Head of caudate nucleus (tissue), 42 donors: ENCODE measurements around the gene KIF3B.
A peak's percentile ranks its signal among the peaks of the same experiment; 100 is the strongest.
"Not testable (repeated sequence)": the region's sequence is repeated elsewhere in the genome, so short reads cannot be mapped to it uniquely, and the experiment has no call there.

ENCODE experiments used
- DNase-seq, 42 donors: peaks; one replicate each; pipeline versions ENCODE4 v3.0.0 to v3.0.0-alpha.2; 2020 to 2021; ENCODE audit warnings: mixed read lengths in 7 of 42
- intact Hi-C: fragments of 100-400 bp; cut with DNase I; formaldehyde crosslinking; loops from one replicate; pipeline ENCODE4 v1.15.0; 2022

KIF3B gene

DNA sequence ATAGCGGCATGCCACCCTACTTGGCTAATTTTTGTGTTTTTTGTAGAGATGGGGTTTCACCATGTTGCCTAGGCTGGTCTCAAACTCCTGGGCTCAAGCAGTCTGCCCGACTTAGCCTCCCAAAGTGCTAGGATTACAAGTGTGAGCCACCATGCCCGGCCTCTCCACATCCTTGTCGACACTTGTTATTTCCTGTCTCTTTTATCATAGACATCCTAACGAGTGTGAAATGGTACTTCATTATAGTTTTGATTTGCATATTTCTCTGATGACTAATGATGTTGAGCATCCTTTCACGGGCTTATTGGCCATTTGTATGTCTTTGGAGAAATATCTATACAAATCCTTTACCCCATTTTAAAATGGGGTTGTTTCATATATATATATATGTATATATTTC lies 41.6 kb downstream of the KIF3B start:
- intact Hi-C loops: no loop called here
- DNase-seq: no peak

DNA sequence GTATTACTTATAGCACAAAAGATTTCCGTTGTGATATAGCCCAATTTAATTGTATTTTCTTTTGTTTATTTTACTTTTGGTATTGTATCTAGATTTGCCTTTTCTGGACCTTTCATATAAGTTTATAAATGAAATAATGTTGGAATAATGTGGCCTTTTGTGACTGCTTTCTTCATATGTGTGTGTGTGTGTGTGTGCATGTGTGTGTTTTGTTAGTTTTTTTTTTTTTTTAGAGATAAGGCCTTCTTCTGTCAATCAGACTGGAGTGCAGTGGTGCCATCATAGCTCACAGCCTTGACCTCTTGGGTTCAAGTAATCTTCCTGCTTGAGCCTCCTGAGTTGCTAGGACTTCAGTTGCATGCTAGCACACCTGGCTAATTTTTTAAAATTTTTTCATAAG lies 42.9 kb downstream of the KIF3B start:
- intact Hi-C loops: no loop called here
- no peak for DNase-seq

GRCh38 chr20:32321390-32321789 lies 43.9 kb downstream of the KIF3B start:
- intact Hi-C loops: no loop called here
- no peak for DNase-seq

- DNase-seq, intact Hi-C loops: not testable (repeated sequence)
Measured at GRCh38 chr20:32322260-32322659, 44.8 kb downstream of the KIF3B start.

DNA sequence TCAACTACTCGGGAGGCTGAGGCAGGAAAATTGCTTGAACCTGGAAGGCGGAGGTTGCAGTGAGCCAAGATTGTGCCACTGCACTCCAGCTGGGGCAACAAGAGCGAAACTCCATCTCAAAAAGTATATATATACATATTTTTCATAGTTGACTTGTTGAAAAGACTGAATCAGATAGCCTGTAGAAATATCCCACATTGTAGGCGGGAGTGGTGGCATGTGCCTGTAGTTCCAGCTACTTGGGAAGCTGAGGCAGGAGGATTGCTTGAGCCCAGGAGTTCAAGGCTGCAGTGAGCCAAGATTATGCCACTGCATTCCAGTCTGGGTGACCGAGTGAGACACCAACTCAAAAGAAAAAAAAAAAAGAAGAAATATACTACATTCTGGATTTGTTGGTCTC lies 46.3 kb downstream of the KIF3B start:
- DNase-seq, intact Hi-C loops: not testable (repeated sequence)

GRCh38 chr20:32325706-32326503 lies 48.5 kb downstream of the KIF3B start:
- no peak for DNase-seq
- intact Hi-C loops: no loop called here

- DNase-seq: no peak
- intact Hi-C loops: no loop called here
Measured at GRCh38 chr20:32326504-32326845, 49.0 kb downstream of the KIF3B start.

- no peak for DNase-seq
- intact Hi-C loops: no loop called here
Measured at GRCh38 chr20:32327087-32327681, 49.7 kb downstream of the KIF3B start.

- intact Hi-C loops: no loop called here
- DNase-seq: no peak
Measured at GRCh38 chr20:32329817-32330554, 52.5 kb downstream of the KIF3B start.

- intact Hi-C loops: no loop called here
Measured at GRCh38 chr20:32330555-32330897, 53.1 kb downstream of the KIF3B start.

GRCh38 chr20:32332614-32333013 lies 55.2 kb downstream of the KIF3B start:
- intact Hi-C loops: no loop called here
- no peak for DNase-seq

More at GRCh38 chr20:32330555-32330897, 53.1 kb downstream of the KIF3B start:
- no peak for DNase-seq

DNA sequence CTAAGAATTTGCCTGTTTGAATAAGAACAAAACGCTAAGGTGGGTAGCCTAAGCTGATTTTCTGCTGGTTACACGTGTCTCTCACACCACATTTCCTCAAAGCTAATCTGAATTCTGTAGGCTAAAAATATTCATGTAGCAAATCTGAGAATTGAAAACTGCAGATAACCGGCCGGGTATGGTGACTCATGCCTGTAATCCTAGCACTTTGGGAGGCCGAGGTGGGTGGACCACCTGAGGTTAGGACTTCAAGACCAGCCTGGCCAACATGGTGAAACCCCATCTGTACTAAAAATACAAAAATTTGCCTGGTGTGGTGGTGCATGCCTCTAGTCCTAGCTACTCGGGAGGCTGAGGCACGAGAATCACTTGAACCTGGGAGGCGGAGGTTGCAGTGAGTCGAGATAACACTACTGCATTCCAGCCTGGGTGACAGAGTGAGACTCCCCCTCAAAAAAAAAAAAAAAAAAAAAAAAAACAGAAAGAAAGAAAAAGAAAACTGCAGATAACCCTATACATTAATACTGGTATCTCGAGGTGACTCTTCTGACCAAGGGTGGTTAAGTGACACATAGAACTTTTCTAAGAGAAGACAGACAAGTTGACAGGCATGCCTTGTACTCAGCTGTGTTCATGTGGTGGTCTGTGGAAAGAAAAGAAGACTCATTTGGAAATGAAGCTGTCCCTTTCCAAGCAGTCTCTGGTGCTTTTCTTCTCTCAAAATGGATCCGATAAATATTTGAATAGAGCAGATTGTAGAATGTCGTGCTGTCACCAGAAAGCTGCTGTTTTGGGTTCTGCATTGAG lies 55.9 kb downstream of the KIF3B start:
- intact Hi-C loops: no loop called here
- DNase-seq: peak in 3 of 42 donors; percentile 14 to 48 (median 24)

DNA sequence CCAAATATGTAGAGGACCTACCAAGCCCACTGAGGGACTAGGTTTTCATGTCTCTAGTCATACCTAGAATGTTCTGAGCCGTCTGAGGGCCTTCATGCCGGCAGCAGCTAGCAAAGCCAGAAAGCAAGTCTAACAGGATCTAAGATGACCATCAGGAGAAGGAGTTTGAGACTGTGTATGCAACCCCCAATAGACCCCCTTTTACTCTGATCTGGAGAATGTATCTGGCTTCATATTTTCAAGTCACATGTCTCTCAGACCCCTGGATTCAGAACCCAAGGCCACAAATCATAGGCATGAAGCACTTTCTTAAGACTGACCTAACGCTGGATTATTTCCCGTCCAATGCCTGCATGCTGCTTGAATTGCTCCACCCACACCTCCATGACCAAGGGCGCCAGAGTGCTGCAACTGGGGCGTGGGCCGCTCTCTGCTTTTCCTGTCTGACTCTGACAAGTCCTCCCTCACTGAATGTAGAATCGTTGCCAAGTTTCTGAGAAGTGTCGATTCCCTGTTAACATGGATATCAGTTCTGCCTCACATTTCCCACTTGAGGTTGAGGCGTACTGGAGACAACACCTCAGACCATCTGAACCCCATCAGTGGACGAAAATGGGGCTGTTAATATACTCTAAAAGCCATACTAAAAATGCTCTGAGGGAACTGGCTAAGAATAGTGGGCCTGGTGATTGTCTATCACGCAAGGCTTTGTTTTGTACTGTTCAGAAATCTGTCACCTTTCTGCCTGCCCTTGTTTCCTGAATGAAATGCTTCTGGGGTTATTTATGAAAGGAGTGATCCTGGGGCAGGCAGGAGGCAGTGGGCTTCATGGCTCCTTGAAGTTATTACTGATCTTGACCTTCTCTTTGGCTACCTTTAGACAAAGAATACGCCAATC lies 56.8 kb downstream of the KIF3B start:
- intact Hi-C loops: no loop called here
- peak; percentile 14 to 86 (median 62) for DNase-seq

DNA sequence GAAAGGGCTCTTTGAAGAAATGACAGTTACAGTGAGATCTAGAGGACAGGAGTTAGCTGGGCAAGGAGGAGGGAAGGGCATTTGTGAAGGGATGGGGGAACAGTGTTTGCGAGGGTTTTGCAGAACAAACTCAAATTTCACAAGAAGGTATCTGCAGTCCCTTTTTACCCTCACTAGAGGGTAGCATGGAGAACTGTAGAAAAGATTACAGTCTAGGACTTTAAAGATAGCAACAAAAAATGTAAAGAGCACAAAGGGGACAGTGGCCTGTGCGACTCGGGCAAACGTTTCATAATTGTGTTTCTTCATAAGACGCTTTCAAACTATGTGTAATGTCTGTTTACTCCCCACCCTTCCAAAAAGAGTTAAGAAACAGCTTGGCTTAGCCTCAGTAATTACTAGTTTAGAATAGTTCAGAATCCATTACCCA lies 59.5 kb downstream of the KIF3B start:
- DNase-seq: no peak
- intact Hi-C loops: no loop called here

DNA sequence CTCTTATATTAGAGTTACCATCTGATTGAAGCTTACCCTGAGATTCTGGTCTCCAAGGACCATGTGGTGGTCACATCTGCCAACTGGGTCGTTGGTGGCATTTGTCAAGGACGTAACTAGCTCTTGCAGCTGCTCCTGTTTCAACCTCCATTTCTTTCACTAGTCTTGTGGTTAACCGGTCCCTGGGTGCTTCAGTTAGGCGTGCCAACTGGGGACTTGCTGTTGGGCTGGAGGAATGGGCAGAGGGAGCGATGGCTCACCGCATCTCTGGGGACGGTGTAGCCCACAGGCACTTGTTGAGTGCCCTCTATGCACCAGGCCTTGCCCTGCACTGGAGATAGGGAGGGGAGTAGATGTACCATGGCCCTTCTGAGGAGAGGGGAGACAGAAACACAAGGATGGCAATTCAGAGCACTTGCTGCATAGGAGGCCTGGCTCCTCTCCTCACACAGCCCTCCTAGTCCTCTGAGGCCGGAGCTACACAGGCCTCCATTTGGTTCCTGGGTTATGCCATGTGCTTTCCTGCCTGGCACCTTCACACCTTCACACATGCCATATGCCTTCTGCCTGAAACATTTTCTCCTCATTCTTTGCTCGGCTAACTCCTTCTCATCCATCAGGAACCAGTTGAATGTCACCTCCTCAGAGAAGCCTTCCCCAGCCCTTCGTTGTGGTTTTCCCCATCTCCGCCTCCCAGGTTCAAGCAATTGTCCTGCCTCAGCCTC lies 60.6 kb downstream of the KIF3B start:
- intact Hi-C loops: no loop called here
- DNase-seq: no peak

- no peak for DNase-seq
- intact Hi-C loops: no loop called here
Measured at GRCh38 chr20:32338665-32339064, 61.2 kb downstream of the KIF3B start.

GRCh38 chr20:32339116-32339515 lies 61.7 kb downstream of the KIF3B start:
- intact Hi-C loops: no loop called here
- peak in 1 of 42 donors; percentile 23 for DNase-seq

- DNase-seq, intact Hi-C loops: not testable (repeated sequence)
Measured at GRCh38 chr20:32341053-32341452, 63.6 kb downstream of the KIF3B start.
